Stimulated activated CD8-positive, alpha-beta memory T cell treated with anti-CD3 and anti-CD28 coated beads, Interleukin-15, amount 100 ng/mL, for 1 hour (primary cell): ENCODE data around the gene SVIP.

Experiments used
- DNase-seq: peaks from one replicate; pipeline ENCODE4 v3.0.0-alpha.2; 2020; ENCODE audit warnings: low read depth

Gene SVIP

GRCh38 chr11:22792497-22792896 is 37.1 kb downstream of the SVIP start:
- no peak for DNase-seq

- DNase-seq, result no peak
Measured at GRCh38 chr11:22787551-22788162, 41.9 kb downstream of the SVIP start.

GRCh38 chr11:22787055-22787454 is 42.5 kb downstream of the SVIP start:
- no peak for DNase-seq

- no peak for DNase-seq
Measured at GRCh38 chr11:22786475-22786874, 43.1 kb downstream of the SVIP start.

GRCh38 chr11:22785251-22785650 is 44.4 kb downstream of the SVIP start:
- DNase-seq, result no peak

- no peak for DNase-seq
Measured at GRCh38 chr11:22780952-22781593, 48.5 kb downstream of the SVIP start.

- no peak for DNase-seq
Measured at GRCh38 chr11:22779850-22780249, 49.8 kb downstream of the SVIP start.

GRCh38 chr11:22778642-22779041 is 51.0 kb downstream of the SVIP start:
- DNase-seq, result no peak

GRCh38 chr11:22775248-22775647 is 54.4 kb downstream of the SVIP start:
- DNase-seq, result no peak

GRCh38 chr11:22774716-22775115 is 54.9 kb downstream of the SVIP start:
- DNase-seq, result no peak

GRCh38 chr11:22769081-22769480 is 60.5 kb downstream of the SVIP start:
- DNase-seq, result no peak
